ENCODE results near the gene HOXC4.

The HOXC4 gene

GRCh38 chr12:54045868-54046521 lies 7.6 kb upstream of the HOXC4 start:
- H3K9me3 ChIP-seq (ENCODE audit: control insufficient read depth in 2 of 2, low read length in 2 of 2): no peaks in the 10 kb centered on the region
- H3K4me3 ChIP-seq (ENCODE audit: low read length in 2 of 2): no peak overlapping the region
- no peak overlapping the region for H3K27ac ChIP-seq (ENCODE audit: low read length)
- no peaks in the 10 kb centered on the region for H3K36me3 ChIP-seq (ENCODE audit: control insufficient read depth in 2 of 2, insufficient read depth in 2 of 2, low read length in 2 of 2)
- no peak overlapping the region for H3K9ac ChIP-seq (ENCODE audit: low read length in 2 of 2)
- H3K4me1 ChIP-seq (ENCODE audit: control insufficient read depth, insufficient read depth, low read length): peaks cover 7% of the 10 kb centered on the region
- peaks cover 48 to 72% of the 10 kb centered on the region in 2 donors for H3K27me3 ChIP-seq (ENCODE audit: control insufficient read depth in 1 of 2, insufficient read depth in 2 of 2, low read length in 2 of 2)

- H3K27ac ChIP-seq (ENCODE audit: low read length): no peak overlapping the region
- peaks cover 7% of the 10 kb centered on the region for H3K4me1 ChIP-seq (ENCODE audit: control insufficient read depth, insufficient read depth, low read length)
- no peak overlapping the region for H3K9ac ChIP-seq (ENCODE audit: low read length in 2 of 2)
- H3K36me3 ChIP-seq (ENCODE audit: control insufficient read depth in 2 of 2, insufficient read depth in 2 of 2, low read length in 2 of 2): no peaks in the 10 kb centered on the region
- H3K4me3 ChIP-seq (ENCODE audit: low read length in 2 of 2): peak overlapping the region in 1 of 2 donors; percentile 35
- H3K27me3 ChIP-seq (ENCODE audit: control insufficient read depth in 1 of 2, insufficient read depth in 2 of 2, low read length in 2 of 2): peaks cover 52 to 75% of the 10 kb centered on the region in 2 donors
- H3K9me3 ChIP-seq (ENCODE audit: control insufficient read depth in 2 of 2, low read length in 2 of 2): no peaks in the 10 kb centered on the region
These were observed 6.9 kb upstream of the HOXC4 start for GRCh38 chr12:54046809-54047159.

GRCh38 chr12:54047160-54047963 lies 6.3 kb upstream of the HOXC4 start:
- H3K36me3 ChIP-seq (ENCODE audit: control insufficient read depth in 2 of 2, insufficient read depth in 2 of 2, low read length in 2 of 2): no peaks in the 10 kb centered on the region
- H3K27ac ChIP-seq (ENCODE audit: low read length): no peak overlapping the region
- peaks cover 7% of the 10 kb centered on the region for H3K4me1 ChIP-seq (ENCODE audit: control insufficient read depth, insufficient read depth, low read length)
- peak overlapping the region in 1 of 2 donors; percentile 35 for H3K4me3 ChIP-seq (ENCODE audit: low read length in 2 of 2)
- H3K9ac ChIP-seq (ENCODE audit: low read length in 2 of 2): no peak overlapping the region
- H3K9me3 ChIP-seq (ENCODE audit: control insufficient read depth in 2 of 2, low read length in 2 of 2): no peaks in the 10 kb centered on the region
- H3K27me3 ChIP-seq (ENCODE audit: control insufficient read depth in 1 of 2, insufficient read depth in 2 of 2, low read length in 2 of 2): peaks cover 51 to 77% of the 10 kb centered on the region in 2 donors

GRCh38 chr12:54047964-54048303 lies 5.7 kb upstream of the HOXC4 start:
- H3K36me3 ChIP-seq (ENCODE audit: control insufficient read depth in 2 of 2, insufficient read depth in 2 of 2, low read length in 2 of 2): no peaks in the 10 kb centered on the region
- H3K27me3 ChIP-seq (ENCODE audit: control insufficient read depth in 1 of 2, insufficient read depth in 2 of 2, low read length in 2 of 2): peaks cover 52 to 78% of the 10 kb centered on the region in 2 donors
- no peak overlapping the region for H3K4me3 ChIP-seq (ENCODE audit: low read length in 2 of 2)
- no peak overlapping the region for H3K9ac ChIP-seq (ENCODE audit: low read length in 2 of 2)
- peaks cover 12% of the 10 kb centered on the region for H3K4me1 ChIP-seq (ENCODE audit: control insufficient read depth, insufficient read depth, low read length)
- H3K27ac ChIP-seq (ENCODE audit: low read length): no peak overlapping the region
- H3K9me3 ChIP-seq (ENCODE audit: control insufficient read depth in 2 of 2, low read length in 2 of 2): no peaks in the 10 kb centered on the region

GRCh38 chr12:54048406-54049093 lies 5.1 kb upstream of the HOXC4 start:
- Histone ChIP-seq H3K27me3 (ENCODE audit: control insufficient read depth in 1 of 2, insufficient read depth in 2 of 2, low read length in 2 of 2) (peaks cover 57 to 77% of the 10 kb centered on the region in 2 donors), H3K4me3 (ENCODE audit: low read length in 2 of 2) (no peak overlapping the region), H3K9ac (ENCODE audit: low read length in 2 of 2) (no peak overlapping the region), H3K36me3 (ENCODE audit: control insufficient read depth in 2 of 2, insufficient read depth in 2 of 2, low read length in 2 of 2) (no peaks in the 10 kb centered on the region), H3K9me3 (ENCODE audit: control insufficient read depth in 2 of 2, low read length in 2 of 2) (no peaks in the 10 kb centered on the region), H3K27ac (ENCODE audit: low read length) (no peak overlapping the region), H3K4me1 (ENCODE audit: control insufficient read depth, insufficient read depth, low read length) (peaks cover 18% of the 10 kb centered on the region)

- H3K36me3 ChIP-seq (ENCODE audit: control insufficient read depth in 2 of 2, insufficient read depth in 2 of 2, low read length in 2 of 2): no peaks in the 10 kb centered on the region
- H3K4me1 ChIP-seq (ENCODE audit: control insufficient read depth, insufficient read depth, low read length): peaks cover 18% of the 10 kb centered on the region
- H3K9me3 ChIP-seq (ENCODE audit: control insufficient read depth in 2 of 2, low read length in 2 of 2): no peaks in the 10 kb centered on the region
- no peak overlapping the region for H3K4me3 ChIP-seq (ENCODE audit: low read length in 2 of 2)
- H3K27ac ChIP-seq (ENCODE audit: low read length): no peak overlapping the region
- no peak overlapping the region for H3K9ac ChIP-seq (ENCODE audit: low read length in 2 of 2)
- peaks cover 55 to 76% of the 10 kb centered on the region in 2 donors for H3K27me3 ChIP-seq (ENCODE audit: control insufficient read depth in 1 of 2, insufficient read depth in 2 of 2, low read length in 2 of 2)
These were observed 4.5 kb upstream of the HOXC4 start for GRCh38 chr12:54049108-54049507.

GRCh38 chr12:54050482-54050810 lies 3.2 kb upstream of the HOXC4 start:
- Histone ChIP-seq H3K27me3 (ENCODE audit: control insufficient read depth in 1 of 2, insufficient read depth in 2 of 2, low read length in 2 of 2) (peaks cover 56 to 76% of the 10 kb centered on the region in 2 donors), H3K4me1 (ENCODE audit: control insufficient read depth, insufficient read depth, low read length) (peaks cover 18% of the 10 kb centered on the region), H3K36me3 (ENCODE audit: control insufficient read depth in 2 of 2, insufficient read depth in 2 of 2, low read length in 2 of 2) (no peaks in the 10 kb centered on the region), H3K9ac (ENCODE audit: low read length in 2 of 2) (no peak overlapping the region), H3K4me3 (ENCODE audit: low read length in 2 of 2) (no peak overlapping the region), H3K27ac (ENCODE audit: low read length) (no peak overlapping the region), H3K9me3 (ENCODE audit: control insufficient read depth in 2 of 2, low read length in 2 of 2) (no peaks in the 10 kb centered on the region)

GRCh38 chr12:54051026-54051842 lies 2.4 kb upstream of the HOXC4 start:
- H3K36me3 ChIP-seq (ENCODE audit: control insufficient read depth in 2 of 2, insufficient read depth in 2 of 2, low read length in 2 of 2): no peaks in the 10 kb centered on the region
- no peak overlapping the region for H3K27ac ChIP-seq (ENCODE audit: low read length)
- H3K27me3 ChIP-seq (ENCODE audit: control insufficient read depth in 1 of 2, insufficient read depth in 2 of 2, low read length in 2 of 2): peaks cover 49 to 68% of the 10 kb centered on the region in 2 donors
- H3K4me1 ChIP-seq (ENCODE audit: control insufficient read depth, insufficient read depth, low read length): peaks cover 18% of the 10 kb centered on the region
- no peak overlapping the region for H3K9ac ChIP-seq (ENCODE audit: low read length in 2 of 2)
- no peaks in the 10 kb centered on the region for H3K9me3 ChIP-seq (ENCODE audit: control insufficient read depth in 2 of 2, low read length in 2 of 2)
- H3K4me3 ChIP-seq (ENCODE audit: low read length in 2 of 2): no peak overlapping the region

GRCh38 chr12:54051874-54052437 lies 1.7 kb upstream of the HOXC4 start:
- H3K36me3 ChIP-seq (ENCODE audit: control insufficient read depth in 2 of 2, insufficient read depth in 2 of 2, low read length in 2 of 2): no peaks in the 10 kb centered on the region
- H3K27me3 ChIP-seq (ENCODE audit: control insufficient read depth in 1 of 2, insufficient read depth in 2 of 2, low read length in 2 of 2): peaks cover 43 to 63% of the 10 kb centered on the region in 2 donors
- no peak overlapping the region for H3K4me3 ChIP-seq (ENCODE audit: low read length in 2 of 2)
- no peak overlapping the region for H3K9ac ChIP-seq (ENCODE audit: low read length in 2 of 2)
- peak overlapping the region; percentile 18 for H3K27ac ChIP-seq (ENCODE audit: low read length)
- peaks cover 14% of the 10 kb centered on the region for H3K4me1 ChIP-seq (ENCODE audit: control insufficient read depth, insufficient read depth, low read length)
- H3K9me3 ChIP-seq (ENCODE audit: control insufficient read depth in 2 of 2, low read length in 2 of 2): no peaks in the 10 kb centered on the region

- peaks cover 40 to 57% of the 10 kb centered on the region in 2 donors for H3K27me3 ChIP-seq (ENCODE audit: control insufficient read depth in 1 of 2, insufficient read depth in 2 of 2, low read length in 2 of 2)
- H3K9ac ChIP-seq (ENCODE audit: low read length in 2 of 2): no peak overlapping the region
- H3K4me3 ChIP-seq (ENCODE audit: low read length in 2 of 2): peak overlapping the region in 1 of 2 donors; percentile 82
- H3K9me3 ChIP-seq (ENCODE audit: control insufficient read depth in 2 of 2, low read length in 2 of 2): no peaks in the 10 kb centered on the region
- H3K36me3 ChIP-seq (ENCODE audit: control insufficient read depth in 2 of 2, insufficient read depth in 2 of 2, low read length in 2 of 2): no peaks in the 10 kb centered on the region
- H3K4me1 ChIP-seq (ENCODE audit: control insufficient read depth, insufficient read depth, low read length): peaks cover 12% of the 10 kb centered on the region
- peak overlapping the region; percentile 18 for H3K27ac ChIP-seq (ENCODE audit: low read length)
These were observed 1.1 kb upstream of the HOXC4 start for GRCh38 chr12:54052438-54053002.

Measured in stomach smooth muscle (tissue), 2 donors.